Activated CD4-positive, alpha-beta T cell treated with anti-CD3 and anti-CD28 coated beads, Interleukin-2, amount 50 U/mL, for 4 hours (primary cell): Measurements from ENCODE around the gene NRCAM.

Source experiments
- DNase-seq, 2 experiments: peaks; one replicate each; pipeline ENCODE4 v3.0.0-alpha.2; 2020

NRCAM gene

GRCh38 chr7:108236681-108237415 is 219.4 kb downstream of the NRCAM start:
- no peak for DNase-seq

- no peak for DNase-seq
Measured at GRCh38 chr7:108235451-108236061, 220.7 kb downstream of the NRCAM start.

GRCh38 chr7:108234971-108235450 is 221.2 kb downstream of the NRCAM start:
- no peak for DNase-seq

GRCh38 chr7:108234281-108234680 is 222.0 kb downstream of the NRCAM start:
- no peak for DNase-seq

GRCh38 chr7:108232076-108232475 is 224.2 kb downstream of the NRCAM start:
- DNase-seq = no peak

GRCh38 chr7:108231221-108231620 is 225.0 kb downstream of the NRCAM start:
- DNase-seq = no peak

GRCh38 chr7:108227366-108227765 is 228.9 kb downstream of the NRCAM start:
- no peak for DNase-seq

- no peak for DNase-seq
Measured at GRCh38 chr7:108226816-108227299, 229.4 kb downstream of the NRCAM start.

GRCh38 chr7:108225531-108226181 is 230.6 kb downstream of the NRCAM start:
- DNase-seq = no peak

- no peak for DNase-seq
Measured at GRCh38 chr7:108224387-108224786, 231.8 kb downstream of the NRCAM start.

GRCh38 chr7:108222236-108222892 is 233.9 kb downstream of the NRCAM start:
- DNase-seq = no peak

GRCh38 chr7:108211382-108212201 is 244.6 kb downstream of the NRCAM start:
- no peak for DNase-seq

GRCh38 chr7:108210796-108211195 is 245.4 kb downstream of the NRCAM start:
- DNase-seq = no peak

GRCh38 chr7:108205311-108205710 is 250.9 kb downstream of the NRCAM start:
- DNase-seq = no peak

- no peak for DNase-seq
Measured at GRCh38 chr7:108204281-108204796, 251.9 kb downstream of the NRCAM start.

- DNase-seq = no peak
Measured at GRCh38 chr7:108203537-108203936, 252.7 kb downstream of the NRCAM start.

GRCh38 chr7:108202743-108203142 is 253.5 kb downstream of the NRCAM start:
- no peak for DNase-seq

- DNase-seq = no peak
Measured at GRCh38 chr7:108201766-108202165, 254.5 kb downstream of the NRCAM start.

GRCh38 chr7:108200326-108200725 is 255.9 kb downstream of the NRCAM start:
- no peak for DNase-seq

GRCh38 chr7:108197371-108198091 is 258.7 kb downstream of the NRCAM start:
- no peak for DNase-seq

GRCh38 chr7:108196004-108196403 is 260.2 kb downstream of the NRCAM start:
- no peak for DNase-seq
